SU-DHL-6 (cell line): ENCODE measurements around the gene MAP6D1.

ENCODE experiments used
- H2AFZ ChIP-seq: fragments of 200-600 bp; sonication (generic); 2 replicates; pipeline ENCODE4 v1.6.1; 2014; ENCODE audit warnings: low read depth, mild to moderate bottlenecking, moderate library complexity, mixed read lengths, antibody characterized with exemption, low read length; ENCODE audit not compliant: severe bottlenecking
- H3F3A ChIP-seq: fragments of 200-600 bp; shearing (Covaris generic); 2 replicates; pipeline ENCODE4 v1.6.0; 2016; ENCODE audit warnings: antibody characterized with exemption, mild to moderate bottlenecking; ENCODE audit not compliant: insufficient read depth
- H3K27ac ChIP-seq: fragments of 200-600 bp; sonication (generic); 2 replicates; pipeline ENCODE4 v1.5.1; 2016; ENCODE audit warnings: low read depth, mild to moderate bottlenecking, low read length, moderate library complexity, mixed read lengths
- H3K27me3 ChIP-seq: fragments of 200-600 bp; sonication (generic), shearing (Covaris generic); 2 replicates; pipeline ENCODE4 v1.6.0; 2014; ENCODE audit warnings: mild to moderate bottlenecking, low read length
- H3K36me3 ChIP-seq: fragments of 200-600 bp; sonication (generic); 2 replicates; pipeline ENCODE4 v1.6.1; 2014; ENCODE audit warnings: mild to moderate bottlenecking, low read length, mixed read lengths
- H3K4me2 ChIP-seq: fragments of 300-600, 200-600 bp; shearing (Covaris generic), sonication (generic); 2 replicates; pipeline ENCODE4 v1.6.0; 2014; ENCODE audit warnings: low read length, low read depth, mild to moderate bottlenecking; ENCODE audit not compliant: poor library complexity, severe bottlenecking
- H3K4me3 ChIP-seq: fragments of 200-600 bp; sonication (generic); 2 replicates; pipeline ENCODE4 v1.5.1; 2014; ENCODE audit warnings: antibody characterized with exemption, low read length, mild to moderate bottlenecking, mixed read lengths; ENCODE audit not compliant: insufficient read depth, poor library complexity, severe bottlenecking
- H3K79me2 ChIP-seq: fragments of 200-600 bp; sonication (generic); 2 replicates; pipeline ENCODE4 v1.6.1; 2014; ENCODE audit warnings: mild to moderate bottlenecking, low read length, moderate library complexity; ENCODE audit not compliant: insufficient read depth
- H3K9ac ChIP-seq: fragments of 200-600 bp; sonication (generic); 2 replicates; pipeline ENCODE4 v1.7.0; 2014; ENCODE audit warnings: mild to moderate bottlenecking, low read length
- H3K9me2 ChIP-seq: fragments of 200-600 bp; sonication (generic); replicated peaks from 2 replicates; pipeline ENCODE4 v1.6.1; 2014; ENCODE audit warnings: low read length; ENCODE audit not compliant: insufficient read depth
- H3K9me3 ChIP-seq: fragments of 200-600 bp; sonication (generic); 2 replicates; pipeline ENCODE4 v1.6.1; 2014; ENCODE audit warnings: low read length, mixed read lengths; ENCODE audit not compliant: insufficient read depth
- H4K20me1 ChIP-seq: fragments of 200-600 bp; sonication (generic); 2 replicates; pipeline ENCODE4 v1.6.1; 2014; ENCODE audit warnings: low read depth, mild to moderate bottlenecking, antibody characterized with exemption, low read length, moderate library complexity, mixed read lengths
- CTCF ChIP-seq: fragments of 200-600 bp; sonication (generic); IDR thresholded peaks from one replicate; pipeline ENCODE4 v1.5.1; 2017; ENCODE audit warnings: antibody characterized with exemption, mild to moderate bottlenecking, low read length, moderate library complexity; ENCODE audit not compliant: insufficient read depth, poor library complexity, severe bottlenecking
- EZH2phosphoT487 ChIP-seq: fragments of 200-600 bp; sonication (generic), shearing (Covaris generic); conservative IDR thresholded peaks from 2 replicates; pipeline ENCODE4 v1.6.1; 2018; ENCODE audit warnings: mild to moderate bottlenecking, antibody characterized with exemption, low read length, moderate library complexity, mixed read lengths

The MAP6D1 gene

DNA sequence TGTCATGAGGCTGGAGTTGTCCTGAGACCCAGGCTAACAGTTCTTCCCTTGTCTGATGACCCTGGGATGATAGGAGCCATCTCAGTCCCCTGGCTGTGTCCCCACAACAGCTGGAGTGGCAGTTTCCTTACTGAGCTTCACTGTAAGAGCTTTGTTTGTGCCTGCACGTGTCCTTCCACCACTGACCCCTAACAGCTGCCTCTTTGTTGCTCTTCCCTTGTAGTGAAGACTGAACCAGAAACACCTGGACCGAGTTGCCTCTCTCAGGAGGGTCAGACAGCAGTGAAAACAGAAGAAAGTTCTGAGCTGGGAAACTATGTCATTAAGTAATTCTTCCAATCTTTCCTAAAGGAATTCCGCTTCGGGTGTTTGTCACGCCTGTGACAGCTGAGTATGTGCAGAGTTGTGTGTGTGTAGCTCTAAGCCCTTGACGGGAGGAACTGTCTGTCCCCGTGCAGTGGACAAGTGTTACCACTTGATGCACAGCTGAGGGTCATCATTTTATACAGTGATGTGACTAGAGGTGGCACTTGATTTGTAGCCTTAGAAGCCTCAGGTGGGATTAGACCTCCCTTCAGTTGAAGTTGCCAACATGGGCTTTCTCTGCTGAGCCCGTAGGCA is 25.0 kb downstream of the MAP6D1 start:
- no peak overlapping the region for H3K4me2 ChIP-seq
- H3K9me2 ChIP-seq: no peaks in the 10 kb centered on the region
- H3K9me3 ChIP-seq: no peaks in the 10 kb centered on the region
- no peak overlapping the region for H3K27ac ChIP-seq
- no peaks in the 10 kb centered on the region for H3K27me3 ChIP-seq
- H3K4me3 ChIP-seq: no peak overlapping the region
- H3K36me3 ChIP-seq: peaks cover 21% of the 10 kb centered on the region; the same call in 1 of the 2 replicates
- no peaks in the 10 kb centered on the region for H3F3A ChIP-seq
- no peaks in the 10 kb centered on the region for H4K20me1 ChIP-seq
- H2AFZ ChIP-seq: no peak overlapping the region
- no peaks in the 10 kb centered on the region for H3K79me2 ChIP-seq
- no peak overlapping the region for H3K9ac ChIP-seq
- TF ChIP-seq EZH2phosphoT487 (no peak), CTCF (no peak)

- Histone ChIP-seq H3K9me2 (no peaks in the 10 kb centered on the region), H3K27ac (no peak overlapping the region), H3K36me3 (peaks cover 23% of the 10 kb centered on the region; the same call in 1 of the 2 replicates), H3K4me3 (no peak overlapping the region), H3K4me2 (no peak overlapping the region), H3F3A (no peaks in the 10 kb centered on the region), H3K27me3 (no peaks in the 10 kb centered on the region), H3K9ac (no peak overlapping the region), H3K9me3 (no peaks in the 10 kb centered on the region), H2AFZ (no peak overlapping the region), H4K20me1 (no peaks in the 10 kb centered on the region), H3K79me2 (no peaks in the 10 kb centered on the region)
- TF ChIP-seq CTCF: no peak
- no peak for TF ChIP-seq EZH2phosphoT487
Observed at GRCh38 chr3:183799461-183799860, 25.9 kb downstream of the MAP6D1 start.

DNA sequence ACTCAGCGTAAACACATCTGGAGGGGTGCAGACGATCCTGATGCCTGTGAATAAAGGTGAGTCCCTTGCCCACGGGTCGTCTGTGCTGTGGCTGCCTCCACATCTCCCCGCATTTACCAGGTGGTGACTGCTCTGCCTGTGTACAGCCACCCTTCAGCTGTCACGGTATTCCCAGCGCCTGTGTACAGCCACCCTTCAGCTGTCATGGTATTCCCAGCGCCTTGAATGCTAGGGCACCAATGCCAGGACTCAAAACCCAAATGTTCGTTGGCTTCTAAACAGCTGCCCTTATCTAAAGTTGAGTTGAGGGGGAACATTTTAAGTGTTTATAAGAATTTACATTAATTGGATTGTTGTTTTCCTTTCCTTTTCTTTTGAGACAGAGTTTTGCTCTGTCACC is 27.4 kb downstream of the MAP6D1 start:
- Histone ChIP-seq H3K4me3 (no peak overlapping the region), H3K9ac (no peak overlapping the region), H3F3A (no peaks in the 10 kb centered on the region), H3K79me2 (no peaks in the 10 kb centered on the region), H3K9me2 (no peaks in the 10 kb centered on the region), H3K36me3 (peaks cover 27% of the 10 kb centered on the region; the same call in 1 of the 2 replicates), H3K9me3 (no peaks in the 10 kb centered on the region), H3K27ac (no peak overlapping the region), H2AFZ (no peak overlapping the region), H3K27me3 (no peaks in the 10 kb centered on the region), H3K4me2 (no peak overlapping the region), H4K20me1 (no peaks in the 10 kb centered on the region)
- no peak for TF ChIP-seq CTCF
- TF ChIP-seq EZH2phosphoT487: no peak
